H9 (cell line): ENCODE results near the gene FSHR. TPM values are rescaled to one million over a fixed set of nuclear protein-coding genes. Genes with fewer than 3 reads are reported as not detected.

Source experiments
- DNase-seq: peaks from one replicate; pipeline ENCODE4 v3.0.0-alpha.2; 2017
- H2AFZ ChIP-seq: one replicate; pipeline ENCODE4 v1.6.1; 2013; ENCODE audit warnings: mild to moderate bottlenecking, low read length, control low read depth, moderate library complexity
- H2AK5ac ChIP-seq: 2 replicates; pipeline ENCODE4 v1.6.1; 2013; ENCODE audit warnings: low read length, control low read depth, mixed read lengths; ENCODE audit not compliant: insufficient read length
- H2BK120ac ChIP-seq: one replicate; pipeline ENCODE4 v1.6.1; 2013; ENCODE audit warnings: low read depth, mild to moderate bottlenecking, low read length, control low read depth, inconsistent platforms; ENCODE audit not compliant: poor library complexity, severe bottlenecking
- H2BK12ac ChIP-seq: 2 replicates; pipeline ENCODE4 v1.6.1; 2013; ENCODE audit warnings: low read length, control low read depth, mixed read lengths, low read depth; ENCODE audit not compliant: insufficient read length
- H2BK15ac ChIP-seq: 2 replicates; pipeline ENCODE4 v1.6.1; 2013; ENCODE audit warnings: low read depth, low read length, control low read depth
- H2BK20ac ChIP-seq: one replicate; pipeline ENCODE4 v1.6.1; 2013; ENCODE audit warnings: low read depth, mild to moderate bottlenecking, low read length, control low read depth, inconsistent platforms; ENCODE audit not compliant: poor library complexity, severe bottlenecking
- H2BK5ac ChIP-seq: 2 replicates; pipeline ENCODE4 v1.6.1; 2013; ENCODE audit warnings: low read length, control low read depth, mixed read lengths; ENCODE audit not compliant: insufficient read length
- H3K14ac ChIP-seq: 2 replicates; pipeline ENCODE4 v1.6.1; 2013; ENCODE audit warnings: low read length, control low read depth; ENCODE audit not compliant: insufficient read depth
- H3K18ac ChIP-seq: 2 replicates; pipeline ENCODE4 v1.6.1; 2013; ENCODE audit warnings: low read depth, mild to moderate bottlenecking, mixed read lengths, low read length, control low read depth; ENCODE audit not compliant: insufficient read length
- H3K23ac ChIP-seq: 2 replicates; pipeline ENCODE4 v1.6.1; 2013; ENCODE audit warnings: low read length, control low read depth, mixed read lengths, low read depth; ENCODE audit not compliant: insufficient read length
- H3K23me2 ChIP-seq: 2 replicates; pipeline ENCODE4 v1.6.1; 2013; ENCODE audit warnings: low read depth, mild to moderate bottlenecking, mixed read lengths, low read length, control low read depth; ENCODE audit not compliant: insufficient read length, poor library complexity, severe bottlenecking
- H3K27ac ChIP-seq: 2 replicates; pipeline ENCODE4 v1.5.1; 2013; ENCODE audit warnings: low read length, control low read depth, mixed read lengths, low read depth; ENCODE audit not compliant: insufficient read length
- H3K27me3 ChIP-seq: 2 replicates; pipeline ENCODE4 v1.6.1; 2013; ENCODE audit warnings: low read length, control low read depth, inconsistent platforms; ENCODE audit not compliant: insufficient read depth
- H3K4ac ChIP-seq: 2 replicates; pipeline ENCODE4 v1.6.1; 2013; ENCODE audit warnings: low read depth, mild to moderate bottlenecking, control low read depth, inconsistent platforms, low read length, moderate library complexity
- H3K4me1 ChIP-seq: 2 replicates; pipeline ENCODE4 v1.6.1; 2013; ENCODE audit warnings: low read length, control low read depth, inconsistent platforms; ENCODE audit not compliant: insufficient read depth
- H3K4me2 ChIP-seq: 2 replicates; pipeline ENCODE4 v1.6.1; 2013; ENCODE audit warnings: low read length, control low read depth, mixed read lengths; ENCODE audit not compliant: insufficient read length, insufficient read depth
- H3K56ac ChIP-seq: 2 replicates; pipeline ENCODE4 v1.6.1; 2013; ENCODE audit warnings: low read depth, mild to moderate bottlenecking, mixed read lengths, low read length, control low read depth; ENCODE audit not compliant: insufficient read length
- H3K79me1 ChIP-seq: 2 replicates; pipeline ENCODE4 v1.6.1; 2013; ENCODE audit warnings: low read depth, mild to moderate bottlenecking, moderate library complexity, low read length, control low read depth, inconsistent platforms; ENCODE audit not compliant: insufficient read depth, poor library complexity, severe bottlenecking
- H3K79me2 ChIP-seq: 2 replicates; pipeline ENCODE4 v1.6.1; 2013; ENCODE audit warnings: low read length, control low read depth, inconsistent platforms; ENCODE audit not compliant: insufficient read depth
- H3K9ac ChIP-seq: 2 replicates; pipeline ENCODE4 v1.6.1; 2013; ENCODE audit warnings: low read length, control low read depth, mixed read lengths; ENCODE audit not compliant: insufficient read length; ENCODE audit errors: extremely low read depth
- H3K9me3 ChIP-seq: one replicate; pipeline ENCODE4 v1.6.1; 2013; ENCODE audit warnings: low read depth, low read length, inconsistent platforms; ENCODE audit not compliant: control insufficient read depth
- H3T11ph ChIP-seq: one replicate; pipeline ENCODE4 v1.6.1; 2013; ENCODE audit warnings: mild to moderate bottlenecking, low read length, control low read depth, inconsistent platforms
- H4K20me1 ChIP-seq: one replicate; pipeline ENCODE4 v1.6.1; 2013; ENCODE audit not compliant: control insufficient read depth, insufficient read length, insufficient read depth
- H4K5ac ChIP-seq: 2 replicates; pipeline ENCODE4 v1.6.1; 2013; ENCODE audit warnings: low read depth, mild to moderate bottlenecking, mixed read lengths, low read length, control low read depth; ENCODE audit not compliant: insufficient read length
- H4K8ac ChIP-seq: replicated peaks from 2 replicates; pipeline ENCODE4 v1.6.1; 2013; ENCODE audit warnings: low read length, control low read depth, mixed read lengths, low read depth; ENCODE audit not compliant: insufficient read length
- H4K91ac ChIP-seq: 2 replicates; pipeline ENCODE4 v1.6.1; 2013; ENCODE audit warnings: low read depth, mild to moderate bottlenecking, moderate library complexity, mixed read lengths, low read length, control low read depth; ENCODE audit not compliant: insufficient read length
- H3K27ac Mint-ChIP-seq, 3 experiments: 2 replicates in 2 of 3; 3 replicates in 1 of 3; pipeline ENCODE4 v1.8.0; 2020 to 2021; ENCODE audit warnings: mixed read lengths in 3 of 3, mild to moderate bottlenecking in 1 of 3, moderate library complexity in 1 of 3
- H3K27me3 Mint-ChIP-seq: 2 replicates; pipeline ENCODE4 v1.8.0; 2021; ENCODE audit warnings: low read depth, mild to moderate bottlenecking, moderate library complexity, mixed read lengths
- H3K36me3 Mint-ChIP-seq, 3 experiments: 2 replicates in 2 of 3; 3 replicates in 1 of 3; pipeline ENCODE4 v1.8.0; 2020 to 2021; ENCODE audit warnings: low read depth in 3 of 3, mixed read lengths in 3 of 3; ENCODE audit not compliant: insufficient read depth in 1 of 3
- H3K4me1 Mint-ChIP-seq, 2 experiments: 2 replicates each; pipeline ENCODE4 v1.8.0; 2020; ENCODE audit warnings: mixed read lengths in 2 of 2
- H3K4me3 Mint-ChIP-seq, 2 experiments: 2 replicates in 1 of 2; 3 replicates in 1 of 2; pipeline ENCODE4 v1.8.0; 2020 to 2021; ENCODE audit warnings: mild to moderate bottlenecking in 2 of 2, mixed read lengths in 2 of 2, moderate library complexity in 1 of 2
- H3K9me3 Mint-ChIP-seq, 2 experiments: 2 replicates in 1 of 2; 3 replicates in 1 of 2; pipeline ENCODE4 v1.8.0; 2020; ENCODE audit warnings: mild to moderate bottlenecking in 2 of 2, mixed read lengths in 2 of 2, moderate library complexity in 1 of 2
- total RNA-seq: library from RNA; stranded (reverse); gene quantifications from 2 replicates; pipeline ENCODE4 v1.2.1, GENCODE V29; 2021
- TF ChIP-seq, protein P1 (sequence below): fragments of 200-600 bp; sonication (generic); conservative IDR thresholded peaks from 3 replicates; pipeline ENCODE4 v1.8.0; 2021; ENCODE audit warnings: antibody characterized with exemption, mild to moderate bottlenecking

Gene FSHR
- total RNA-seq, 1 experiment from 2014 or later: not detected

- Histone ChIP-seq H4K8ac (no peak overlapping the region), H2BK20ac (no peak overlapping the region), H2BK120ac (no peak overlapping the region), H3K9me3 (no peaks in the 10 kb centered on the region), H2BK5ac (no peak overlapping the region), H3K4ac (no peak overlapping the region), H3K23ac (no peak overlapping the region), H4K91ac (no peak overlapping the region), H2AK5ac (no peak overlapping the region), H2BK12ac (no peak overlapping the region), H3K14ac (no peak overlapping the region), H3K79me2 (no peaks in the 10 kb centered on the region), H3K9ac (no peak overlapping the region), H3T11ph (no peak overlapping the region), H4K20me1 (no peaks in the 10 kb centered on the region), H3K4me2 (no peak overlapping the region), H3K27ac (no peak overlapping the region), H3K23me2 (no peaks in the 10 kb centered on the region), H2BK15ac (no peak overlapping the region), H4K5ac (no peak overlapping the region), H3K56ac (no peak overlapping the region), H3K4me1 (no peaks in the 10 kb centered on the region), H3K79me1 (no peaks in the 10 kb centered on the region), H3K18ac (no peak overlapping the region), H3K27me3 (no peaks in the 10 kb centered on the region), H2AFZ (no peak overlapping the region)
- H3K9me3 Mint-ChIP-seq: no peaks in the 10 kb centered on the region
- H3K4me1 Mint-ChIP-seq: no peaks in the 10 kb centered on the region; a peak in 2 of 4 replicates
- H3K27ac Mint-ChIP-seq: no peak overlapping the region
- H3K36me3 Mint-ChIP-seq: no peaks in the 10 kb centered on the region
- DNase-seq: no peak
- TF ChIP-seq, protein P1, sequence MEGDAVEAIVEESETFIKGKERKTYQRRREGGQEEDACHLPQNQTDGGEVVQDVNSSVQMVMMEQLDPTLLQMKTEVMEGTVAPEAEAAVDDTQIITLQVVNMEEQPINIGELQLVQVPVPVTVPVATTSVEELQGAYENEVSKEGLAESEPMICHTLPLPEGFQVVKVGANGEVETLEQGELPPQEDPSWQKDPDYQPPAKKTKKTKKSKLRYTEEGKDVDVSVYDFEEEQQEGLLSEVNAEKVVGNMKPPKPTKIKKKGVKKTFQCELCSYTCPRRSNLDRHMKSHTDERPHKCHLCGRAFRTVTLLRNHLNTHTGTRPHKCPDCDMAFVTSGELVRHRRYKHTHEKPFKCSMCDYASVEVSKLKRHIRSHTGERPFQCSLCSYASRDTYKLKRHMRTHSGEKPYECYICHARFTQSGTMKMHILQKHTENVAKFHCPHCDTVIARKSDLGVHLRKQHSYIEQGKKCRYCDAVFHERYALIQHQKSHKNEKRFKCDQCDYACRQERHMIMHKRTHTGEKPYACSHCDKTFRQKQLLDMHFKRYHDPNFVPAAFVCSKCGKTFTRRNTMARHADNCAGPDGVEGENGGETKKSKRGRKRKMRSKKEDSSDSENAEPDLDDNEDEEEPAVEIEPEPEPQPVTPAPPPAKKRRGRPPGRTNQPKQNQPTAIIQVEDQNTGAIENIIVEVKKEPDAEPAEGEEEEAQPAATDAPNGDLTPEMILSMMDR: no peak
- H3K27me3 Mint-ChIP-seq: no peaks in the 10 kb centered on the region
- H3K4me3 Mint-ChIP-seq: no peak overlapping the region
These were observed 117.1 kb downstream of the FSHR start for GRCh38 chr2:49037197-49037596.
